Activated CD4-positive, alpha-beta memory T cell treated with anti-CD3 and anti-CD28 coated beads, Interleukin-2, amount 10 ng/mL, durations not matched to agents 7 days and 5 days (primary cell): ENCODE measurements around the gene SC5D. TPM values are rescaled to one million over a fixed set of nuclear protein-coding genes. Genes with fewer than 3 reads are reported as not detected.

ENCODE experiments used
- CTCF ChIA-PET: fragments of 350-600 bp; sonication (Branson Sonifier 250); formaldehyde crosslinking; loops from one replicate; lab custom pipeline; 2021; ENCODE audit warnings: antibody characterized with exemption, inconsistent platforms; lab: Charles Lee
- POLR2A ChIA-PET: fragments of 350-600 bp; sonication (Branson Sonifier 250); formaldehyde crosslinking; loops from one replicate; lab custom pipeline; 2021; ENCODE audit warnings: antibody characterized with exemption; lab: Charles Lee
- DNase-seq: peaks from one replicate; pipeline ENCODE4 v3.0.0-alpha.2; 2020
- H3K27ac Mint-ChIP-seq: one replicate; pipeline ENCODE4 v1.8.0; 2021; ENCODE audit warnings: mild to moderate bottlenecking, mixed read lengths
- H3K27me3 Mint-ChIP-seq: one replicate; pipeline ENCODE4 v1.8.0; 2021; ENCODE audit warnings: mixed read lengths
- H3K36me3 Mint-ChIP-seq: one replicate; pipeline ENCODE4 v1.8.0; 2021; ENCODE audit warnings: low read depth, mixed read lengths
- H3K4me1 Mint-ChIP-seq: one replicate; pipeline ENCODE4 v1.8.0; 2021; ENCODE audit warnings: mixed read lengths
- H3K4me3 Mint-ChIP-seq: one replicate; pipeline ENCODE4 v1.8.0; 2021; ENCODE audit warnings: mild to moderate bottlenecking, mixed read lengths
- H3K9me3 Mint-ChIP-seq: one replicate; pipeline ENCODE4 v1.8.0; 2021; ENCODE audit warnings: mixed read lengths
- total RNA-seq, 2 experiments: library from RNA; stranded (reverse); gene quantifications; one replicate each; pipeline ENCODE4 v1.2.3, GENCODE V29; 2021

The SC5D gene
- total RNA-seq, 2 experiments from 2014 or later: 28.5 to 29.4 TPM

DNA sequence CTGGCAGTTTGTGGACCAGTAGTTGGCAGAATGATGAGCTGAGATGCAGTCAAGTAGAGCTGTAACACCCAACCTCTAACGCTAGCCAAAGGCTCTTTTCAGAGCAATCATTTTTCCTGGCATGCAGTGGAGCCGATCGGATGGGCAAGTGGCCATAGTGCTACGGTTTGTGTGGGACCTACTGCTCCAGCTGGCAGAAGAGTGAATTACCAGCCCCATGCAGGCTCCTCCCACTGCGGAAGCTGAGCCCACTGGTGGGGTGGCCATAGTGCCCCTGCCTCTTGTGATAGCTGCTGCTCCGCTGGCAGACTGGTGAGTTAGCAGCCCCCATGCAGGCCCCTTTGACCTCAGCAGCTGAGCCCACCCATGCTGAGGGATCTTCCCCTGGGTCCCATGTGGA is 27.0 kb upstream of the SC5D start:
- CTCF ChIA-PET: interaction anchor here (2.2 kb wide), 1 partner anchor 18 kb away, joined by 5 read pairs; no protein-coding TSS in a partner anchor

GRCh38 chr11:121268581-121268980 is 24.0 kb upstream of the SC5D start:
- H3K4me3 Mint-ChIP-seq: no peak overlapping the region
- H3K9me3 Mint-ChIP-seq: no peaks in the 10 kb centered on the region
- ChIA-PET POLR2A (no interaction called here), CTCF (no interaction called here)
- H3K36me3 Mint-ChIP-seq: no peaks in the 10 kb centered on the region
- DNase-seq: no peak
- peaks cover 3% of the 10 kb centered on the region for H3K4me1 Mint-ChIP-seq
- peaks cover 57% of the 10 kb centered on the region for H3K27me3 Mint-ChIP-seq
- no peak overlapping the region for H3K27ac Mint-ChIP-seq

More for the DNA sequence above, 27.0 kb upstream of the SC5D start:
- no peak for DNase-seq
- Mint-ChIP-seq H3K36me3 (peaks cover 4% of the 10 kb centered on the region), H3K4me1 (peaks cover 3% of the 10 kb centered on the region), H3K27ac (no peak overlapping the region), H3K27me3 (peaks cover 62% of the 10 kb centered on the region), H3K4me3 (no peak overlapping the region), H3K9me3 (peaks cover 6% of the 10 kb centered on the region)
- POLR2A ChIA-PET: no interaction called here

DNA sequence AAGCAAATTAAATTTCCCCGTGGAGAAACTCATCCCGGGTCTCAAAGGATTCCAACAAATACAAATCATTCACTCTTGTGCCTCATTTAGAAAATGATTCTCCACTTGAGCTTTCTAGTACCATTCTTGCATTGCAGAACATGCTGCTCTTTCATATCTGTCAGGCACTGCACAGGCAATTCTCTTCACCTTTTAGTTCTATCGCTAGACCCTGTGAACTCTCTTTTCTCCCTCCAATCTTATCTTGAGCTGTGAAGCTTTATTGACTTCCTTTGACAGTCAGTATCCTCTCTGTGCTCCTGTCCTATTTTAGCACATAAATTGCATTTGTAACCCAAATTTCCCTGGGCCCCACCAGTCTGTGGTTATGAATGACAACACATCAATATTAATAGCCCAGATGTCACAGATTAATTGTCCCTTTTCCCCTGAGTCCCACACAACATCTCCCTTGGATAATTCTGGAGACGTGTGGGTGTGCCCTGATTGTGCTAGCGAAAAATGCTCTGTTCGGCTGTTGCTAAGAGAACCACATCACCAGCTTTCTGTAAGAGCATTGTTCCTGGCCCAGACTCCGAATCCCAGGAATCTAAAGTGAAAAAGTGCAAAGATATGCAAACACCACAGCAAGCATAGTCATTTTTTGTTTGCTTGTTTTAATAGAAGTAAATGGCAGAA is 22.4 kb upstream of the SC5D start:
- ChIA-PET POLR2A (no interaction called here), CTCF (interaction anchor here (1.5 kb wide), 1 partner anchor 321 kb away, joined by 4 read pairs; no protein-coding TSS in a partner anchor)
- peaks cover 52% of the 10 kb centered on the region for H3K27me3 Mint-ChIP-seq

GRCh38 chr11:121274332-121274991 is 18.1 kb upstream of the SC5D start:
- CTCF ChIA-PET: interaction anchor here (0.6 kb wide), 1 partner anchor 169 kb away, joined by 3 read pairs; no protein-coding TSS in a partner anchor
- peaks cover 5% of the 10 kb centered on the region for H3K36me3 Mint-ChIP-seq
- H3K4me1 Mint-ChIP-seq: no peaks in the 10 kb centered on the region
- H3K27me3 Mint-ChIP-seq: peaks cover 51% of the 10 kb centered on the region
- H3K27ac Mint-ChIP-seq: no peak overlapping the region
- no peak overlapping the region for H3K4me3 Mint-ChIP-seq
- POLR2A ChIA-PET: no interaction called here
- DNase-seq: no peak
- peaks cover 13% of the 10 kb centered on the region for H3K9me3 Mint-ChIP-seq

More for the DNA sequence above, 22.4 kb upstream of the SC5D start:
- Mint-ChIP-seq H3K9me3 (no peaks in the 10 kb centered on the region), H3K4me1 (peaks cover 3% of the 10 kb centered on the region), H3K4me3 (no peak overlapping the region), H3K27ac (no peak overlapping the region), H3K36me3 (no peaks in the 10 kb centered on the region)
- no peak for DNase-seq

DNA sequence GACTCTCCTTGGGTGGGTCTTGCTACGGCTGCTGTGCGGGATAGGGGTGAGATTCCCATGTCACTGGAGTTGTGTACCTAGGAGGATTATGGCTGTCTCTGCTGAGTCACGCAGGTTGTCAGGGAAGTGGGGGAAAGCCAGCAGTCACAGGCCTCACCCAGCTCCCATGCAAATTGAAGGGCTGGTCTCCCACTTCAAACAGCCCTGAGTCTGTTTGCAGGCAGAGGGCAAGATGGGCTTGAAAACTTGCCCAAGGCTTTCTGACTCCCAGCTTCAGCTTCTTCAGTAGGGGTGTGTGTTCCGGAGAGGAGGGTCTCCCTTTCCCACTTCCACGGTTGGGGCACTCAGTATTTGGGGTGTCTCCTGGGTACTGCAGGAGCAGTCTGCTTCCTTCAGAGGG is 10.9 kb upstream of the SC5D start:
- H3K27ac Mint-ChIP-seq: no peak overlapping the region
- H3K9me3 Mint-ChIP-seq: peaks cover 16% of the 10 kb centered on the region
- no peaks in the 10 kb centered on the region for H3K4me1 Mint-ChIP-seq
- peaks cover 48% of the 10 kb centered on the region for H3K27me3 Mint-ChIP-seq
- H3K36me3 Mint-ChIP-seq: peaks cover 6% of the 10 kb centered on the region
- no peak for DNase-seq
- ChIA-PET CTCF (no interaction called here), POLR2A (no interaction called here)
- H3K4me3 Mint-ChIP-seq: no peak overlapping the region

- CTCF ChIA-PET: no interaction called here
- POLR2A ChIA-PET: interaction anchor here (1.2 kb wide), 1 partner anchor 10 kb away, joined by 3 read pairs; the partner anchor contains the start of gene SC5D
- Mint-ChIP-seq H3K4me3 (no peak overlapping the region), H3K27ac (no peak overlapping the region), H3K36me3 (peaks cover 6% of the 10 kb centered on the region), H3K4me1 (no peaks in the 10 kb centered on the region), H3K27me3 (peaks cover 49% of the 10 kb centered on the region), H3K9me3 (peaks cover 16% of the 10 kb centered on the region)
- no peak for DNase-seq
Measured at GRCh38 chr11:121282386-121282785, 10.2 kb upstream of the SC5D start.

GRCh38 chr11:121282886-121283502 is 9.6 kb upstream of the SC5D start:
- Mint-ChIP-seq H3K9me3 (peaks cover 15% of the 10 kb centered on the region), H3K4me1 (no peaks in the 10 kb centered on the region), H3K36me3 (peaks cover 6% of the 10 kb centered on the region), H3K27me3 (peaks cover 46% of the 10 kb centered on the region), H3K27ac (no peak overlapping the region), H3K4me3 (no peak overlapping the region)
- POLR2A ChIA-PET: interaction anchor here (1.2 kb wide), 1 partner anchor 9 kb away, joined by 3 read pairs; the partner anchor contains the start of gene SC5D
- CTCF ChIA-PET: no interaction called here
- DNase-seq: no peak

DNA sequence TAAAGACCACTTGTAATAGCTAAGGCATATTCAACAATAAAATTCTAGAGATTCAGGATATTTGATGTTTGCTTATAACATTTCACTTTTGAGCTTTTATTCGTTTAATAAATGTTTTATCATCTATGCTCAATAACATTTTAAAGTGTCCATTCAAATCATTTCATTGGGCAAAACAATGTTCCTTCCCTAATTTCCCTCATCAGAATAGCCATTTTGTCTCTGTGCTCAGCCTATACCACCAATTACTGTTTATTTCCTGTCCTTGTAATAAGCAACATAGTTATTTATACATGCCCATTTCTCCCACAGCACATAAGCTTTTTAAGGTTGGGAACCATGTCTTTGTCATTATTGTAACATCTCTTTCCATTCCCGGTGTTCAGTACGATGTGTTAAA is 1.3 kb upstream of the SC5D start:
- POLR2A ChIA-PET: interaction anchor here (1.0 to 1.3 kb wide), 4 partner anchors 11 to 222 kb away, joined by 3 to 4 read pairs (median 4); no protein-coding TSS in a partner anchor
- peaks cover 5% of the 10 kb centered on the region for H3K9me3 Mint-ChIP-seq
- DNase-seq: no peak
- no peak overlapping the region for H3K27ac Mint-ChIP-seq
- peaks cover 21% of the 10 kb centered on the region for H3K36me3 Mint-ChIP-seq
- no peak overlapping the region for H3K4me3 Mint-ChIP-seq
- peaks cover 34% of the 10 kb centered on the region for H3K4me1 Mint-ChIP-seq
- peaks cover 8% of the 10 kb centered on the region for H3K27me3 Mint-ChIP-seq
- CTCF ChIA-PET: interaction anchor here (1.5 kb wide), 2 partner anchors 44 to 300 kb away, joined by 4 to 6 read pairs; no protein-coding TSS in a partner anchor

GRCh38 chr11:121291896-121292494 is 576 bp upstream of the SC5D start:
- H3K4me3 Mint-ChIP-seq: peak overlapping the region; percentile 87
- POLR2A ChIA-PET: interaction anchor here (0.6 to 1.5 kb wide), 16 partner anchors 9 to 268 kb away, joined by 3 to 6 read pairs (median 3); partner anchors contain the start of genes SORL1, SORL1-AS1 and TBCEL
- peaks cover 5% of the 10 kb centered on the region for H3K9me3 Mint-ChIP-seq
- peaks cover 4% of the 10 kb centered on the region for H3K27me3 Mint-ChIP-seq
- CTCF ChIA-PET: interaction anchor here (0.7 to 1.5 kb wide), 6 partner anchors 27 to 358 kb away, joined by 3 to 6 read pairs (median 4); no protein-coding TSS in a partner anchor
- DNase-seq: no peak
- H3K27ac Mint-ChIP-seq: peak overlapping the region; percentile 84
- H3K4me1 Mint-ChIP-seq: peaks cover 36% of the 10 kb centered on the region
- H3K36me3 Mint-ChIP-seq: peaks cover 25% of the 10 kb centered on the region

- peaks cover 39% of the 10 kb centered on the region for H3K4me1 Mint-ChIP-seq
- ChIA-PET POLR2A (interaction anchor here (1.5 kb wide), 1 partner anchor 124 kb away, joined by 4 read pairs; no protein-coding TSS in a partner anchor), CTCF (no interaction called here)
- no peaks in the 10 kb centered on the region for H3K27me3 Mint-ChIP-seq
- H3K36me3 Mint-ChIP-seq: peaks cover 31% of the 10 kb centered on the region
- no peak for DNase-seq
- peaks cover 5% of the 10 kb centered on the region for H3K9me3 Mint-ChIP-seq
- H3K27ac Mint-ChIP-seq: peak overlapping the region; percentile 84
- peak overlapping the region; percentile 87 for H3K4me3 Mint-ChIP-seq
Measured at GRCh38 chr11:121293288-121293594, 670 bp downstream of the SC5D start.

- CTCF ChIA-PET: no interaction called here
Measured at GRCh38 chr11:121295246-121296029, 2.9 kb downstream of the SC5D start.

GRCh38 chr11:121297872-121298271 is 5.3 kb downstream of the SC5D start:
- Mint-ChIP-seq H3K9me3 (no peaks in the 10 kb centered on the region), H3K4me3 (no peak overlapping the region), H3K27ac (no peak overlapping the region), H3K4me1 (peaks cover 35% of the 10 kb centered on the region), H3K36me3 (peaks cover 27% of the 10 kb centered on the region), H3K27me3 (no peaks in the 10 kb centered on the region)
- DNase-seq: no peak
- ChIA-PET POLR2A (no interaction called here), CTCF (no interaction called here)

More at GRCh38 chr11:121295246-121296029, 2.9 kb downstream of the SC5D start:
- peaks cover 42% of the 10 kb centered on the region for H3K4me1 Mint-ChIP-seq
- POLR2A ChIA-PET: no interaction called here
- peaks cover 33% of the 10 kb centered on the region for H3K36me3 Mint-ChIP-seq
- no peaks in the 10 kb centered on the region for H3K27me3 Mint-ChIP-seq
- no peak overlapping the region for H3K4me3 Mint-ChIP-seq
- H3K9me3 Mint-ChIP-seq: no peaks in the 10 kb centered on the region
- no peak for DNase-seq
- H3K27ac Mint-ChIP-seq: no peak overlapping the region
